GM20000 (cell line): ENCODE measurements around the gene HDAC8.

Source experiments
- DNase-seq: peaks from one replicate; pipeline ENCODE4 v3.0.0; 2012; ENCODE audit warnings: low spot score
- CTCF ChIP-seq: IDR thresholded peaks from 2 replicates; pipeline ENCODE4 v1.5.1; 2012; ENCODE audit warnings: mild to moderate bottlenecking, control low read depth; ENCODE audit errors: extremely low read depth, missing control alignments

The HDAC8 gene

GRCh38 chrX:72470117-72470516 is 102.5 kb downstream of the HDAC8 start:
- DNase-seq, result no peak
- TF ChIP-seq CTCF, result no peak

DNA sequence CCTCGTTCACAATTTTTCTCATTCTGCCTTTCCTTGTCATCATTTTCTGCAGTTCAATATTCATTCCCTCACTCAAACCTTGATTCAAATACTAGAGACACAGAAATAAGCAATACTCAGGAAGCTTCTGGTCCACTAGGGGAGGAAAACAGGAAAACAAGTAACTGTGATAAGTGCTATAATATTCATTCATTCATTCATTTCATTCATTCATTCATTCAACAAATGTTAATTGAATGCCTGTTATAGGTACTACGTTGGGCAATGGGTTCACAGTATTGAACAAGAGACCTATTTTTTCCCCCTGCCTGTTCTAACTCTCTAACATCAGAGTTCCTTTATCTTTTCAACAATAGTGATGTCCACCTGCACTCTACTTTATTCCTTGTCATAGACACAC is 104.0 kb downstream of the HDAC8 start:
- no peak for DNase-seq
- no peak for TF ChIP-seq CTCF

GRCh38 chrX:72467135-72467534 is 105.5 kb downstream of the HDAC8 start:
- no peak for TF ChIP-seq CTCF

GRCh38 chrX:72466493-72466892 is 106.2 kb downstream of the HDAC8 start:
- no peak for TF ChIP-seq CTCF
- no peak for DNase-seq

More at GRCh38 chrX:72467135-72467534, 105.5 kb downstream of the HDAC8 start:
- DNase-seq, result no peak

DNA sequence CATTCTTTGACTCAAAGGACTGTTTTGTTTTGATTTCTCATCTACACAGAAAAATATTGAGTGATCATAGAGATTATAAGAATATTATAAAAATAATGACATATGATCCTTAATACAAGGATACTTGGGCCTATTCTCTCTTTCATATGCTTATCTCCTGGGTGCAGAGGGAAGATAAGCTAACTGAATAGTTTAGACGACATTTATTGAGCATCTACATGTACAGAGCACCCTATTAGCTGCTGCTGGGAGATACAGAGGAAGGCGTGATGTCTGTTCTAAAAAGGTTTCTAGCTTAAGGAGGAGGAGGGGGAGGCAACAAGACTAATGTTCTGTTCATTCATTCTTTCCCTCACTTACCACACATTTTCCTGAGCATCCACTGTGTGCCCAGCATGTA is 106.8 kb downstream of the HDAC8 start:
- no peak for TF ChIP-seq CTCF

DNA sequence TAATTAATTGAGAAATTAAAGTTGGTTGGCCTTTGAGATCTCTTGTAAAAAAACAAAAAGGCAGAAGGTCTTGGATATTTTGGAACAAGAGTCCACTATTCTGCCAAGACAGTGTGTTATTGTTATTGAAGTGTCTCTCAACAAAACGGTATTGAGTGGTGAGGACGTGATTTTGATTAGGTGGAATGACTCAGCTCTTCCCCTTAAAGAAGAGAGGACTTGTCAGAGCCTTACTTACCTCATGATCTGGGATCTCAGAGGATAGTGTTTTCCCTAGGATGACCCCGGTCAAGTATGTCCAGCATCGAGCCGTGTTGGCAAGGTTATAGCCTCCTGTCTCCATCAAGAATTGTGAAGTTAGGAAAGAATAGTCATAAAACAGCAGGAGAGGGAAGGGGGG is 110.9 kb downstream of the HDAC8 start:
- DNase-seq, result no peak
- TF ChIP-seq CTCF, result no peak

More for the DNA sequence above, 106.8 kb downstream of the HDAC8 start:
- no peak for DNase-seq

GRCh38 chrX:72461288-72461687 is 111.4 kb downstream of the HDAC8 start:
- no peak for DNase-seq
- TF ChIP-seq CTCF, result no peak
